ENCODE data around the gene WWC2. TPM values are rescaled to one million over a fixed set of nuclear protein-coding genes. Genes with fewer than 3 reads are reported as not detected.

Gene WWC2
- total and polyA plus RNA-seq, 2 donors (not counting 3 experiments of a cell fraction or from before 2014, with no cell fraction given) = 12.9 to 52.2 TPM

DNA sequence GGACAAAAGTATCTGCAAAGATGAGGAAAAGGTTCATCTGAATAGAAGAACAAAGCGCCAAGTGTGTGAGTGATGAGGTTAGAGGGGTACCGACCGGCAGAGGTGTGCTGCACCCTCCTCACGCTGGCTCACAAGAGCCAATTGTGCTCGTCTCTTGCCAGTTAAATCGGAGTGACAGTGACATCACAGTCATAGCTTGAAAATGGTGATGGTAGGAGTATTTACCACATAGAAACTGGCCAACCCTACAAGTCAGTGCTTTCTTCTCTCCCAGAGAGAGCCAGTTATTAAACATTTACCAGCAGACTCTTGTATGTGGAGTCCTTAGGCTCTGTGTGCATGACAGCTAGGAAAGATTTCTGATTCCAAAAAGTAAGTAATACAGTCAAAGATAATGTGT is 188.6 kb downstream of the WWC2 start:
- ChIA-PET POLR2A (no interaction called here), CTCF (interaction anchor here (1.1 to 1.2 kb wide), 2 partner anchors 25 to 76 kb away, joined by 3 to 4 read pairs; no protein-coding TSS in a partner anchor)
- no peak overlapping the region for H3K4me3 ChIP-seq (replicated peaks in 1 of 3; ENCODE audit: insufficient read depth in 1 of 3, low read depth in 1 of 3, low read length in 3 of 3)
- H3K36me3 ChIP-seq (ENCODE audit: control insufficient read depth in 2 of 2, extremely low read depth in 1 of 2, insufficient read depth in 2 of 2, low read length in 2 of 2) = peaks cover 8 to 23% of the 10 kb centered on the region in 2 experiments
- no peaks in the 10 kb centered on the region for H3K79me2 ChIP-seq (ENCODE audit: control insufficient read depth, insufficient read depth, low read length)
- intact Hi-C loops (cut with micrococcal nuclease) = loop anchor here (1.0 to 5.0 kb wide), 2 partner anchors 13 to 110 kb away; no protein-coding TSS in a partner anchor
- BruUV-seq (replicated peaks) = no TSS peak
- DNase-seq (ENCODE audit: low read depth, low spot score) (no peak), FAIRE-seq (no peak)
- H4K20me1 ChIP-seq (replicated peaks; ENCODE audit: control insufficient read depth, extremely low read depth, insufficient read depth, low read length) = no peaks in the 10 kb centered on the region
- H3K9ac ChIP-seq (replicated peaks; ENCODE audit: extremely low read depth, insufficient read depth, low read length) = no peak overlapping the region
- no peaks in the 10 kb centered on the region for H3K9me1 ChIP-seq (replicated peaks; ENCODE audit: control insufficient read depth, extremely low read depth, insufficient read depth, low read length)
- H3K27ac ChIP-seq (ENCODE audit: insufficient read depth, low read depth, low read length) = no peak overlapping the region
- no peak for TF ChIP-seq POLR2A (IDR thresholded peaks at IDR 0.05; ENCODE audit: low read depth, low read length)
- TF ChIP-seq, protein P1, sequence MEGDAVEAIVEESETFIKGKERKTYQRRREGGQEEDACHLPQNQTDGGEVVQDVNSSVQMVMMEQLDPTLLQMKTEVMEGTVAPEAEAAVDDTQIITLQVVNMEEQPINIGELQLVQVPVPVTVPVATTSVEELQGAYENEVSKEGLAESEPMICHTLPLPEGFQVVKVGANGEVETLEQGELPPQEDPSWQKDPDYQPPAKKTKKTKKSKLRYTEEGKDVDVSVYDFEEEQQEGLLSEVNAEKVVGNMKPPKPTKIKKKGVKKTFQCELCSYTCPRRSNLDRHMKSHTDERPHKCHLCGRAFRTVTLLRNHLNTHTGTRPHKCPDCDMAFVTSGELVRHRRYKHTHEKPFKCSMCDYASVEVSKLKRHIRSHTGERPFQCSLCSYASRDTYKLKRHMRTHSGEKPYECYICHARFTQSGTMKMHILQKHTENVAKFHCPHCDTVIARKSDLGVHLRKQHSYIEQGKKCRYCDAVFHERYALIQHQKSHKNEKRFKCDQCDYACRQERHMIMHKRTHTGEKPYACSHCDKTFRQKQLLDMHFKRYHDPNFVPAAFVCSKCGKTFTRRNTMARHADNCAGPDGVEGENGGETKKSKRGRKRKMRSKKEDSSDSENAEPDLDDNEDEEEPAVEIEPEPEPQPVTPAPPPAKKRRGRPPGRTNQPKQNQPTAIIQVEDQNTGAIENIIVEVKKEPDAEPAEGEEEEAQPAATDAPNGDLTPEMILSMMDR (IDR thresholded peaks at IDR 0.05; ENCODE audit: extremely low read depth in 1 of 2, insufficient read depth in 1 of 2, low read depth in 1 of 2, low read length in 2 of 2) = no peak
- TF ChIP-seq, protein P2, sequence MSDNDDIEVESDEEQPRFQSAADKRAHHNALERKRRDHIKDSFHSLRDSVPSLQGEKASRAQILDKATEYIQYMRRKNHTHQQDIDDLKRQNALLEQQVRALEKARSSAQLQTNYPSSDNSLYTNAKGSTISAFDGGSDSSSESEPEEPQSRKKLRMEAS (IDR thresholded peaks at IDR 0.05; ENCODE audit: insufficient read depth, insufficient read length) = no peak
- TF ChIP-seq EZH2 (IDR thresholded peaks at IDR 0.05; ENCODE audit: borderline replicate concordance, low read depth, low read length, severe bottlenecking) = no peak
- no peak for TF ChIP-seq MYC (IDR thresholded peaks at IDR 0.05; ENCODE audit: low read depth, low read length)
- TF ChIP-seq FOS (IDR thresholded peaks at IDR 0.05; ENCODE audit: borderline replicate concordance, insufficient read depth, low read length) = no peak
- TF ChIP-seq GATA2 (IDR thresholded peaks at IDR 0.05; ENCODE audit: insufficient read depth, insufficient read length, low read depth, low read length) = no peak
- TF ChIP-seq POLR2AphosphoS5 (IDR thresholded peaks at IDR 0.05; ENCODE audit: insufficient read depth, low read depth, low read length) = no peak
- no peak for TF ChIP-seq JUN (IDR thresholded peaks at IDR 0.05; ENCODE audit: borderline replicate concordance, insufficient read depth, insufficient read length, low read depth)
- peaks cover 9% of the 10 kb centered on the region for H3K4me1 ChIP-seq (ENCODE audit: control insufficient read depth, extremely low read depth, insufficient read depth, low read length)
- no peak overlapping the region for H2AFZ ChIP-seq (ENCODE audit: low read depth, low read length)
- H3K9me3 ChIP-seq (replicated peaks; ENCODE audit: control insufficient read depth, insufficient read depth, low read length) = no peaks in the 10 kb centered on the region
- H3K4me2 ChIP-seq (ENCODE audit: insufficient read depth, low read length) = no peak overlapping the region
- no peaks in the 10 kb centered on the region for H3K27me3 ChIP-seq (ENCODE audit: control insufficient read depth in 2 of 2, insufficient read depth in 2 of 2, low read length in 2 of 2)
- dilution Hi-C loops (cut with MboI; ENCODE audit: extremely low pct_ligation_motif_present, low sequenced_read_pairs) = no loop called here

All from endothelial cell of umbilical vein (primary cell).